Measurements from ENCODE around the gene VASH2.
A peak's percentile ranks its signal among the peaks of the same experiment; 100 is the strongest.

Gene VASH2

DNA sequence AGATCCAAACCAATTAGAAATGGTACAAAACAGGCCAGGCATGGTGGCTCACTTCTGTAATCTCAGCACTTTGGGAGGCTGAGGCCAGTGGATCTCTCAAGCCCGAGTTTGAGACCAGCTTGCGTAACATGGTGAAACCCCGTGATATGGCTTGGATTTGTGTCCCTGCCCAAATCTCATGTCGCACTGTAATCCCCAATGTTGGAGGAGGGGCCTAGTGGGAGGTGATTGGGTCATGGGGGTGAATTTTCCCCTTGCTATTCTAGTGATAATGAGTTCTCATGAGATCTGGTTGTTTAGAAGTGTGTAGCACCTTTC, 7.0 kb upstream of the VASH2 start:
- H3K27ac Mint-ChIP-seq = no peak overlapping the region
- H3K4me3 Mint-ChIP-seq = no peak overlapping the region
- no peaks in the 10 kb centered on the region for H3K4me1 Mint-ChIP-seq
- DNase-seq = no peak
- no peaks in the 10 kb centered on the region for H3K36me3 Mint-ChIP-seq (ENCODE audit: low read depth)
- peaks cover 10% of the 10 kb centered on the region for H3K9me3 Mint-ChIP-seq
- ATAC-seq = no peak
- peaks cover 1% of the 10 kb centered on the region for H3K27me3 Mint-ChIP-seq

DNA sequence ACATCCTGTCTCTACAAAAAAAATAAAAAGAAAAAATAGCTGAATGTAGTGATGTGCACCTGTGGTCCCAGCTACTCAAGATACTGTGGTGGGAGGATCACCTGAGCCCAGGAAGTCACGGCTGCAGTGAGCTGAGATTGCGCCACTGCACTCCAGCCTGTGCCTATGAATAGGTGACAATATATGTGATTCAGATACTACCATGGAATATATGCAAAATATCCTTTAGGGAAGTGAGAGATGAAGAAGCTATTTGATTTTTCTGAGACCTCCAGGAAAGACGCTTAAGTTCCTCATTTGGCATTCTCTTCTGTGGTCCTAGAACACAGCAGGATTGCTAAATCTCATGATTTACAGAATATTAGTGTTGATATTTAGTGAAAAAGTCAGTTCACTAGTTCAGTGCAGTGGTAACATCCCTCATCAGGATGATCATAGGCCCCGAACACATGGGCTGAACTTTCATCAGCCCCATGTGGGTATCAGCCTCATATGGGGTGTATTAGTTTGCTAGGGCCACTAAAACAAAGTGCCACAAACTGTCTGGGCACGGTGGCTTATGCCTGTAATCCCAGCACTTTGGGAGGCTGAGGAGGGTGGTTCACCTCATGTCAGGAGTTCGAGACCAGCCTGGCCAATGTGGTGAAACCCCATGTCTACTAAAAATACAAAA, 6.0 kb upstream of the VASH2 start:
- DNase-seq (no peak), ATAC-seq (no peak)
- H3K4me1 Mint-ChIP-seq = no peaks in the 10 kb centered on the region
- no peak overlapping the region for H3K4me3 Mint-ChIP-seq
- H3K9me3 Mint-ChIP-seq = peaks cover 15% of the 10 kb centered on the region
- H3K27ac Mint-ChIP-seq = no peak overlapping the region
- H3K27me3 Mint-ChIP-seq = peaks cover 10% of the 10 kb centered on the region
- H3K36me3 Mint-ChIP-seq (ENCODE audit: low read depth) = no peaks in the 10 kb centered on the region

DNA sequence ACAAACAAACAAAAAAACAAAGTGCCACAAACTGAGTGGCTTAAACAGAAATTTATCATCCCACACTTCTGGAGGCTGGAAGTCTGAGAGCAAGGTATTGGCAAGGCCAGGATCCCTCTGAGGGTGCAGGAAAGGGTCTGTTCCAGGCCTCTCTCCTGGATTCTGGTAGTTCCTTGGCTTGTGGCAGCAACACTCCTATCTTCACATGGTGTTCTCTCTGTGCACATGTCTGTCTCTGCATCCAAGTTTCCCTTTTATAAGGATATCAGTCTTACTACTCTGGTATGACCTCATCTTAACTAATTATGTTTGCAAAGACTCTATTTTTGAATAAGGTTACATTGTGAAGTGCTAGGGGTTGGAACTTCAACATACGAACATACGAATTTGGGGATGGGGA, 5.3 kb upstream of the VASH2 start:
- no peak overlapping the region for H3K4me3 Mint-ChIP-seq
- no peak for ATAC-seq

DNA sequence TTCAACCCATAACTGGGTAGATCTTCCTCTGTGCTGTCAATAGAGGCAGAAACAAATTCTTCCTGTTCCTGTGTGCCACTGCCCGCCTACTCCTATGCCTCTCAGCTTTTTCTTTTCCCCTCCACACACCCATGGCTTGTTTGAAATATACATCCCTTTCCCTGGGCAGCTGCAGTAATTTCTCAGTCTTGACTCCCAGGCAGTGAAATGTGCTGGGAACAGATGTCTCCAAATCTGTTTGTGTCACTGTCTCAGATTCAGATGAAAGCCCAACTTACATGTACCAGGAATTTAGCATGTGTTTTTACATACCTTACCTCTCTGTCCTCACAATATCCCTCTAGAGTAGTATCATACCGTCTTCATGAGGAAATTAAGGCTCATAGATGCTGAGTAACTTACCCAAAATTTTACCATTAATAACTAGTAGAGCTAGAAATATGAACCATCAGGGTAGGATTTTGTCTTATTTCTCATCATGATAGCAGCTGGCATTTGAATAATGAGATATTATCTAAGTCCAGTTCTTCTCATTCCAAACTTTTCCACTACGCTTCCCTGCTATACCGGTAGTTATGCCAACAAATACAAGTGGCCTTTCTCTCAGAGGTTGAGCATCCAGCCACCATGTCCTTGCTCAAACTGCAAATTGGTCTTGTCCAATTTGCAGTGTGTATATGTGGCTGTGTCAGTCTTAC, 4.7 kb upstream of the VASH2 start:
- H3K27ac Mint-ChIP-seq = no peak overlapping the region
- no peak overlapping the region for H3K4me3 Mint-ChIP-seq
- DNase-seq (no peak), ATAC-seq (no peak)
- H3K27me3 Mint-ChIP-seq = peaks cover 20% of the 10 kb centered on the region
- peaks cover 4% of the 10 kb centered on the region for H3K4me1 Mint-ChIP-seq
- peaks cover 2% of the 10 kb centered on the region for H3K36me3 Mint-ChIP-seq (ENCODE audit: low read depth)
- peaks cover 8% of the 10 kb centered on the region for H3K9me3 Mint-ChIP-seq

More for the DNA sequence above, 5.3 kb upstream of the VASH2 start:
- no peak for DNase-seq
- H3K27me3 Mint-ChIP-seq = peaks cover 16% of the 10 kb centered on the region
- peaks cover 11% of the 10 kb centered on the region for H3K9me3 Mint-ChIP-seq
- peaks cover under 1% of the 10 kb centered on the region for H3K4me1 Mint-ChIP-seq
- no peak overlapping the region for H3K27ac Mint-ChIP-seq
- no peaks in the 10 kb centered on the region for H3K36me3 Mint-ChIP-seq (ENCODE audit: low read depth)

DNA sequence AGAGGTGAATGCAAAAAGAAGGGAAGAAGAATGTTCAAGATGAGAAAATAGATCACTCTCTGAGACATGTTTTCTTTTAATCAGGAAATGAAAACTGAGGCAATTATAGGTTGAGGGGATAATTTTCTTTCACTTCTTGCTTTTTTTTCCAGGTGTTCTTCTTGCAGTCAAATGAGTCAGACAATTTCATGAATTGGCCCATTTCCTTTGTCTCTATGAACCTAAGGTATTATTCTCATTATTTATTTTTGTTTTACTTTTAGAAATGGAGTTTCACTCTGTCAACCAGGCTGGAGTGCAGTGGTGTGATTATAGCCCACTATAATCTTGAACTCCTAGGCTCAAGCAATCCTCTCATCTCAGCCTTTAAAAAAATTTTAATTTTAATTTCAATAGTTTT, 3.5 kb upstream of the VASH2 start:
- Mint-ChIP-seq H3K27me3 (peaks cover 29% of the 10 kb centered on the region), H3K4me3 (no peak overlapping the region), H3K9me3 (peaks cover 8% of the 10 kb centered on the region), H3K27ac (no peak overlapping the region), H3K4me1 (peaks cover 9% of the 10 kb centered on the region), H3K36me3 (ENCODE audit: low read depth) (peaks cover 2% of the 10 kb centered on the region)
- DNase-seq = no peak
- no peak for ATAC-seq

DNA sequence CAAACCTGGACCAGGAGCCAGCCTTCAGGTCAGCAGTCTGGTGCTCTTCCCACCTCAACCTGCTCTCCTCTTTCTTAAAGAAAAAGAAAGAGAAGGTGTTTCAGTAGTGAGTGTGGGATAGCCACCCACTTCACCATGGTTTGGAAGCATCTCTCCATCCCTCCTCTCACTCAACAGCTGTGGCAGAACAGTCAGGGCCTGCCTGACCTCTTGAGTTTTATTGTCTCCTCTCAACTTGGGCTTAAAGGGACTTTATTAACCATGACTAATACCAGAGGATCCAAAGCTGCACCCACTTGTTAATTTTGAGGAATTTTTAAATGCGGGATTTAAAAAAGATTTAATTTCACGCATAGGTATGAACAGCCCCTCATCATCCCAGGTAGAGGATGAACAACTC, 570 bp upstream of the VASH2 start:
- Mint-ChIP-seq H3K36me3 (ENCODE audit: low read depth) (peaks cover 2% of the 10 kb centered on the region), H3K4me1 (peaks cover 9% of the 10 kb centered on the region), H3K9me3 (peaks cover 8% of the 10 kb centered on the region), H3K27me3 (peaks cover 44% of the 10 kb centered on the region), H3K4me3 (no peak overlapping the region), H3K27ac (no peak overlapping the region)
- ATAC-seq (no peak), DNase-seq (no peak)

DNA sequence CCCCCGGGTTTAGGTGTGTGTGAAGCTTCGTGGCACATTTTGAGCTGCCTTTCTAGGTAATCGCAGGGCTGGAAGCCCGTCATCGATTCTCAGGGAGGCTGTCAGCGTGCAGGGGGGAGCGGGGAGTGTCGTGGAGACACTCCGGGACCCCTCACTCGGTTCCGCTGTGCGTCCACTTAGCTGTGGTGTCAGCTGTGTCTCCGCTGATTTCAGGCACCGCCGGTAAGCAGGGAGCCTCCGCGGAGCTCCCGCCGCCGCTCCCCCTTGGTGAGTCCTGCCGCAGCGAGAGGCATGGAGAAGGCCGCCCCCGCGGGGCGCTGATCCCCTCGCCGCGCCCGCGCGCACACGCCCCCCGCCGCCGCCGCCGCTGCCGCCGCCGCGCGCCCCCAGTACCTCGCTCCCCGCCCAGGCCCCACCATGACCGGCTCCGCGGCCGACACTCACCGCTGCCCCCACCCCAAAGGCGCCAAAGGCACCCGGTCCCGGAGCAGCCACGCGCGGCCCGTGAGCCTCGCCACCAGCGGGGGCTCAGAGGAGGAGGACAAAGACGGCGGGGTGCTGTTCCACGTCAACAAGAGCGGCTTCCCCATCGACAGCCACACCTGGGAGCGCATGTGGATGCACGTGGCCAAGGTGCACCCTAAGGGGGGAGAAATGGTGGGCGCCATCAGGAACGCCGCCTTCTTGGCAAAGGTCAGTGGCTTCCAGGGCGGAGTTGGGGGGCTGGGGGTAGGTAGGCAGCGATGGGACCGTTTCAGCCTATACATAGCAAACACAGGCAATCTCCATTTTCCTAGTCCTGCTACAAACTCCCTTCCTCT, 995 bp downstream of the VASH2 start:
- DNase-seq (no peak), ATAC-seq (no peak)
- peak overlapping the region; percentile 73 for H3K4me3 Mint-ChIP-seq
- peaks cover 53% of the 10 kb centered on the region for H3K27me3 Mint-ChIP-seq
- H3K9me3 Mint-ChIP-seq = peaks cover 8% of the 10 kb centered on the region
- peaks cover 2% of the 10 kb centered on the region for H3K36me3 Mint-ChIP-seq (ENCODE audit: low read depth)
- no peak overlapping the region for H3K27ac Mint-ChIP-seq
- peaks cover 9% of the 10 kb centered on the region for H3K4me1 Mint-ChIP-seq

DNA sequence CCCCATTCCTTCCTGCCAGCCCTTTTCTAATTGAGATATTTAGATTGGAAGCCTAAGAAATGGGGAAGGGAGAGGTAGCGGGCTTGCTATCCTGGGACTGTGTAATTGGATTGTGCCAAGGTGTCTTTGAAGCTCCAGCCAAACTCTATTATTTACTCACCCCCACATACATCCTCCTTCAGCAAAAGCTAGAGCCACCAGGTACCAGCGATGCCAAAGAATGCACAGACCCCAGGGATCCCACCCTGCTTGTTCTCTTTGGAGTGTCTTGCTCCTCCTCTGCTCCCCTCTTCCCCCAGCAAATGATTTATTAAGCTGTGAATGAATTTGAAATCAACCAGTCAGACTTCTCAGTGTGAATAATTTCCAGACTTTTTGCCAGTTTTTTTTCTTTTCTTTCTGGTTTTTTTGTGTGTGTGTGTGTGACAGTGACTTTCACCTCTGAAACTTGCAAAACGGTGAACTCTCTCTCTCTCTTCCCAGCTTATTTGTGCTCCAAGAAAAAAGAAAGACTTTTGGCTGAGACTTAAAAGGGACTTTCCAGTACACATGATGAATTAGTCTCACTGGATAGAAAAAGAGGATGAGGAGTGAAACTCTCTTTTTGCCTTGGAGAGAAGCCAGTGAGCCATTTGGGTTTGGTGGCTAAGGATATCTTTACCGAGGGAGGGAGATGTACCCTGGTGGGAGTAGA, 1.8 kb downstream of the VASH2 start:
- Mint-ChIP-seq H3K27me3 (peaks cover 59% of the 10 kb centered on the region), H3K4me1 (peaks cover 9% of the 10 kb centered on the region), H3K36me3 (ENCODE audit: low read depth) (peaks cover 2% of the 10 kb centered on the region), H3K27ac (no peak overlapping the region), H3K4me3 (peak overlapping the region; percentile 41), H3K9me3 (peaks cover 8% of the 10 kb centered on the region)
- ATAC-seq = no peak
- no peak for DNase-seq

DNA sequence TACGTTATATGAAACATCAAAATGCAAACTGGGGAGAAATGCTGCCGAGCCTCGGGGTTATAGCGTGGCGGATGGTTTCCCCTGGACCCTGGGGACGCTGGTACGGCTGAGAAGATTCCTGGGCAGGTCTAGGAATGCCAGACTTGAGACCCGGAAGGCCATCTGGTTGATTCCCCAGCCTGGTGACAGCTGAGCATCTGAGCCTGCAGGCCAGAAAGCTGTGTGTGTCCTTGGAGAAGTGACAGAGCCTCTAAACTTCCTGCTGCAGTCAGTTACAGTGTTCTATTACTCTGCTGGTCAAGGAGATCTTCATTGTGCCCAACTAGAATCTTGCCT, 2.3 kb downstream of the VASH2 start:
- no peak for ATAC-seq
- no peak for DNase-seq
- Mint-ChIP-seq H3K9me3 (peaks cover 8% of the 10 kb centered on the region), H3K4me3 (no peak overlapping the region), H3K36me3 (ENCODE audit: low read depth) (peaks cover 2% of the 10 kb centered on the region), H3K27ac (no peak overlapping the region), H3K27me3 (peaks cover 60% of the 10 kb centered on the region), H3K4me1 (peaks cover 9% of the 10 kb centered on the region)

DNA sequence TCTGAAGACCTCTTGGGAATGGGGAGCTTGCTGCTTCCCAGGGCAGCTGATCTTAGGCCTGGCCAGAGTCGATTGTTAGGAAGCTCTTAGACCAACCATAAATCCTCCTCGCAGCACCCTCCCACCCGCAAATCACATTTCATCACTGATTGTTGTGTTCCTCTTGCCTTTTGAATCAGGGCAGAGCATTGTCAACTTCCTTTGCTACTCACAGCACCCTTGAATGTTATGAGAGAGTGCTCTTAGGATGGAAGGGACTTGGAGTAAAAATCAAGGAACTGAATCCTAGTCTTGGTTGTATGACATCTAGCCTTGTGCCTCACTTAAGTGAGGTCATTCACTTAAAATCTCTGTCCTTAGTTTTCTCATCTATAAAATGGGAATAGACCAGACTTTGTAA, 3.0 kb downstream of the VASH2 start:
- peaks cover 2% of the 10 kb centered on the region for H3K36me3 Mint-ChIP-seq (ENCODE audit: low read depth)
- peaks cover 9% of the 10 kb centered on the region for H3K4me1 Mint-ChIP-seq
- peaks cover 59% of the 10 kb centered on the region for H3K27me3 Mint-ChIP-seq
- H3K9me3 Mint-ChIP-seq = peaks cover 5% of the 10 kb centered on the region
- ATAC-seq = no peak
- H3K4me3 Mint-ChIP-seq = no peak overlapping the region
- no peak overlapping the region for H3K27ac Mint-ChIP-seq
- no peak for DNase-seq

DNA sequence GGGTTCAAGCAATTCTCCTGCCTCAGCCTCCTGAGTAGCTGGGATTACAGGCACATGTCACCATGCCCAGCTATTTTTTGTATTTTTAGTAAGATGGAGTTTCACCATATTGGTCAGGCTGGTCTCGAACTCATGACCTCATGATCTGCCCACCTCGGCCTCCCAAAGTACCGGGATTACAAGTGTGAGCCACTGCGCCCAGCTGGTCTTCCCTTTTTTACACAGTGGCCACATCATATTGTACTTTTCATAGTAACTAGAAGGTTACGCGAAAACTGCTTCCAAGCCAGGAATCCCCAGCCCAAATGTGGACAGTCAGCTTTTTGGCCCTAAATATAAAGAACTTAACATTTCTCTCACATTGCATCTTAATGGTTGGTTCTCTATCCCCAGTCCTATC, 4.2 kb downstream of the VASH2 start:
- H3K4me3 Mint-ChIP-seq = no peak overlapping the region
- peaks cover 2% of the 10 kb centered on the region for H3K36me3 Mint-ChIP-seq (ENCODE audit: low read depth)
- peaks cover 9% of the 10 kb centered on the region for H3K4me1 Mint-ChIP-seq
- H3K27ac Mint-ChIP-seq = peak overlapping the region; percentile 24
- ATAC-seq (no peak), DNase-seq (no peak)
- H3K9me3 Mint-ChIP-seq = no peaks in the 10 kb centered on the region
- peaks cover 51% of the 10 kb centered on the region for H3K27me3 Mint-ChIP-seq

DNA sequence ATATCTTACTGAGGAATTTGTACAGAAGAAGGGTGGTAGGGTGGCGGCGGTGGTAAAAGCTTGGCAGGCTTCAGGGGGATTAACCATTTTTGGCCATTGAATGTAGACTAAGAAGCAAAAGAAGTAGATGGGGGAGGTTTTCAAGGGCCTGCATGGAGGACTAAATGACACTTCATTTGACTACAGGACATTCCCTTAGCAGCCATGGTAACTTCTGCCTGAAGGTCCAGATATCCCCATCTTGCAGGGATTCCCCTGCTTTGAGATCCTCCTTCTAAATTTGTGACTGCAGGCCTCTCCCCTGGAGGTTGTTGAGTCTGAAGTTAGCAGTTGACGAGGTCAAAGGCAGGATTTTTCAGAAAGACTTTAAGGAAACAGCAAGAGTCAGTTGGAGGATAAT, 4.8 kb downstream of the VASH2 start:
- DNase-seq = no peak
- peak overlapping the region; percentile 24 for H3K27ac Mint-ChIP-seq
- H3K4me1 Mint-ChIP-seq = peaks cover 8% of the 10 kb centered on the region
- H3K36me3 Mint-ChIP-seq (ENCODE audit: low read depth) = peaks cover 2% of the 10 kb centered on the region
- peaks cover 46% of the 10 kb centered on the region for H3K27me3 Mint-ChIP-seq
- H3K4me3 Mint-ChIP-seq = no peak overlapping the region
- no peaks in the 10 kb centered on the region for H3K9me3 Mint-ChIP-seq
- no peak for ATAC-seq

DNA sequence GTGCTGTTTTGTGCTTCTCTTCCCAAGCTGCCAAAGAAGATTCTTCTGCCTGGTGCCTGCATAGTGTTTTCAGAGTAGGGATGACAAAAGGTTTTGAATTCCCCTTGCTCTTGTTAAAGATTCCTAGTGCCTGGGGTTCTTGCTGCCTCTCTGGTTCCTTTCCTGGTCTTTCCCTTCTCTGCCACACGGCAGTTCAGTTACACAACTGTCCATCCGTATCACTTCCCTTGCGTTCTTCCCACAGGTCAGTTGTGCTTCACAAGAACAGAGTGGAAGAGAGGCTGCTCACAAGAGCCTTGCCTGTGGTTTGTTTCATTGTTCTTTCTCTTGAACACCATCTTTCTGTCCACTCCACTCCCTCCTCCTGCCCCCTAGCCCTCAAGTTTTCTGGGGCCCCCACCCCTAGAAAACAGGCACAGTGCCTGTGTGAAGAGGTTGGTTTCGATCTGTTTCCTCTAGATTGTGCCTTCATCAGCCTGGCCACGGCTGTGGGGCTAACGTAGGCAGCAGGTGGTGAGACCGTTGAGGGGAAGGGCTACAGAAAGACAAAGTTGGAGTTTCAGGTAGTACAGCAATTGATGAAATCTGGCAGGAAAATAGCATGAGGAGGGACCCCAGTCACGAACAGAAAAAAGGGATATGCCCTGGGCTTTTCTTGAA, 5.8 kb downstream of the VASH2 start:
- peaks cover under 1% of the 10 kb centered on the region for H3K4me1 Mint-ChIP-seq
- H3K9me3 Mint-ChIP-seq = no peaks in the 10 kb centered on the region
- DNase-seq = no peak
- H3K4me3 Mint-ChIP-seq = no peak overlapping the region
- no peaks in the 10 kb centered on the region for H3K36me3 Mint-ChIP-seq (ENCODE audit: low read depth)
- ATAC-seq = no peak
- no peak overlapping the region for H3K27ac Mint-ChIP-seq
- peaks cover 39% of the 10 kb centered on the region for H3K27me3 Mint-ChIP-seq

DNA sequence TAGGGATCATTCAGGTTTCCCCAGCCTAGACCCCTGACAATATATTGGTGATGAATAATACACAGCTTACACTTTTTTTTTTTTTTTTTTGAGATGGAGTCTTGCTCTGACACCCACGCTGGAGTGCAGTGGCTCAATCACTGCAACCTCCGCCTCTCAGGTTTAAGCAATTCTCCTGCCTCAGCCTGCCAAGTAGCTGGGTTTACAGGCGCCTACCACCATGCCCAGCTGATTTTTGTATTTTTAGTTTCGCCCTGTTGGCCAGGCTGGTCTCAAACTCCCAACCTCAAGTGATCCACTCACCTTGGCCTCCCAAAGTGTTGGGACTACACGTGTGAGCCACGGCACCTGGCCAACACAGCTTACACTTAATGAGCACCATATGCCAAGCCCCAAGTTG, 7.2 kb downstream of the VASH2 start:
- peaks cover 27% of the 10 kb centered on the region for H3K27me3 Mint-ChIP-seq
- H3K4me1 Mint-ChIP-seq = no peaks in the 10 kb centered on the region
- no peak overlapping the region for H3K27ac Mint-ChIP-seq
- H3K4me3 Mint-ChIP-seq = no peak overlapping the region
- ATAC-seq = no peak
- no peaks in the 10 kb centered on the region for H3K36me3 Mint-ChIP-seq (ENCODE audit: low read depth)
- no peaks in the 10 kb centered on the region for H3K9me3 Mint-ChIP-seq
- DNase-seq = no peak
